GM18520 (cell line): Measurements from ENCODE around the gene ULK4.
"Not testable (repeated sequence)": the region's sequence is repeated elsewhere in the genome, so short reads cannot be mapped to it uniquely, and the experiment has no call there.

Experiments
- ATAC-seq: cut with Tn5 transposase; IDR thresholded peaks from one replicate; pipeline ENCODE4 v1.9.1; 2021; ENCODE audit not compliant: unreplicated experiment

ULK4 gene

DNA sequence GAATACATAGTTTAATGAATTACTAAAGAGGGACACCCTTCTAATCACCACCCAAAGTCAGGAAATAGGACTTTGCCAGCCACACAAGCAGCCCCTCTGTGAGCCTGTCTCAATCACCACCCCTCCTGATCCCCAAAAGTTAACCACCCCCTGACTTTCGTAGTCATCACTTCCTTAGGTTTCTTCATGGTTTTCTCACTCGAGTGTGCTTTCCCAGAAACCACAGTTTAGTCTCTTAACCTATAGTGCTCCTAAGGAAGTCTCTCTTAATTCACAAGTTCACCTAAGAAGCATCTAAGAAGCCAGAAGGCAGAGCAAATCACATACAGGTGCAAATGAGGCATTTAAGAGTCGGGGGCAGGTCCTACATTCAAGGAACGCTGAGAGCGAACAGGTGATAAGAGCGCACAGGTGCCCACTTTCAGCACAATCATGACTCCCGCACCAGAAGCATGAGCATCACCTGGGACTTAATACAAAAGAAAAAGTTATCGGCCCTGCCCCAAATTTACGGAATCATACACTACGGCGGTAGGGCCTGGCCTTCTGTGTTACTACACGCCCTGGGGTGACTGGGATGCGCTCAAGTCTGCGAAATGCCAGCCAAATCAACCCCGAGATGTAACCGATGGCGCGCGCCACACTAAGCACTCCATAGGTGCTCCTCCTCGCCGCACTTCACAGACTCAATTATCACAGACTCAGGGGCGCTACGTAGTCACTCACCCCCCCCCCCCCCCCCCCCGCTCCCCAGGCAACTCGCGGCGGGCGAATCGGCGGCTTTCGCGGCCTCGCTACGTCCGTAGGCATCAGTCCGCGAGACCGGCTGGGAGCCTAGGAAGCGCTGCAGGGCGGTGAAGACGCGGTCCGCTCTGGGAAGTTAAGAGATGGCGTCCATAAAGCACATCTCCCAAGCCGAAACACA, 815 bp downstream of the ULK4 start:
- ATAC-seq = no peak

DNA sequence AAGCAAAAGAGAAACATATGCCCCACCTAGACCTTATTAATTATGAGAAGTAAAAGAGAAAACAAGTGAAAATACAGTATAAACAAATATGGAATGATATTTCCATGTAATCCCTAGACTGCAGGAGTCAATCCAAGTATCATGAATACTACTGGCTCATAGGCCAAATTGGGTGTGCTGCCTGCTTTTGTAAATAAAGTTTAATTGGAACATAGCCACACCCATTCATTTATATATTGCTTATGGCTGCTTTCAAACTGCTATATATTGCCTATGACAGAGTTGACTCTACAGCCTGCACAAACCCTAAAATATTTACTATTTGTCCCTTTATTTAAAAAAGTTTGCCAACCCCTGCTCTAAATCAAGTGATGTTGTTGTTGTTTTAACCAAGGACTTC, 5.3 kb downstream of the ULK4 start:
- no peak for ATAC-seq

DNA sequence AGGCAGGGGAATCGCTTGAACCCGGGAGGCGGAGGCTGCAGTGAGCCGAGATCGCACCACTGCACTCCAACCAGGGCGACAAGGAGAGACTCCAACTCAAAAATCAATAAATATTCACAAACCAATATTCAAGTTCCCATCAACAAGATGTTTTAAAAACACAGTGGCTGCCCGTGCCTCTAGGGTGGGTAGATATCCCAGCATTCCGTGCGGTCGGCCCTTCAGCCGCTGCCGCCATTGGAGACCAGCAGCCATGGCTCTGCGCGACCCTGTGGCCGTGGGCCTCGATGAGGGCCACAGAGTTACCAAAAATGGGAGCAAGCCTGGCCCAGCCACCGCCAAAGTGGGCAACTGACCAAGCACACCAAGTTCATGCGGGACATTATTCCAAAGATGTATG, 6.7 kb downstream of the ULK4 start:
- ATAC-seq = no peak

DNA sequence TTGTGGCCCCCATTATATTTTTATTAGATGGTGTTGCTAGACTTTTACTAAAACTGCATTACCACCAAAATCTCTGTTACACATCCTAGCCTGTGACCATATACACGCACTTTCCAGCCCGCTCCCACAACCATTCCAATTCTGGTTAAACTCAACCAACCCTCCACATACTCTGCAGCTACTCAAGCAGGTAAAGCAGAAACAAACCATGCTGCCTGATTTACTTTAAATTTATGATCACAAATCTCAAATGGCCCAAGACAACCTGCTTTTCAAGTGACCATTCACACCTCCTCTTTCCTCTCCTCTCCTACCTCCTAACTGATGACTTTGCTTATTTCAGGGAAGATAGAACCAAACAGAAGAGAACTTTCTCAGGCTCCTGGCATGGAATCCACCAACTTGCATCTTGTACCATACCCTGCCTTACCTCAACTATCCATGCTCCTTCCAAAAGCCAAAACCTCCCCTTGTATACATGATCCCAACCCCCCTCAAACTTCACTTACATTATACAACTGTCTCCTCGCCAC, 18.5 kb downstream of the ULK4 start:
- ATAC-seq = no peak

DNA sequence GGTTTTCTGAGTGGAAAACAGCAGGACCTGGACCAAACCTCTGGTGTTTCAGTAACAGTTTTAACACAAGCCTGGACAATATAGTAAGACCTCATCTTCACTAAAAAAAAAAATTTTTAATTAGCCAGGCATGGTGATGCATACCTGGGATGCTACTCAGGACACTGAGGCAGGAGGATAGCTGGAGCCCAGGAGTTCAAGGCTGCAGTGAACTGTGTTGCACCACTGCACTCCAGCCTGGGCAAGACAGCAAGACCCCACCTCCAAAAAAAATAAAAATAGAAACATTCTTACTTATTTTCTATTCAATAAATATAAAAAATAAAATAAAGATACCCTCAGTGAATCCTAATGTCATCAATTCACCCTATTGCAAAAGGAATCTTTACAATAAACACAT, 21.5 kb downstream of the ULK4 start:
- no peak for ATAC-seq

DNA sequence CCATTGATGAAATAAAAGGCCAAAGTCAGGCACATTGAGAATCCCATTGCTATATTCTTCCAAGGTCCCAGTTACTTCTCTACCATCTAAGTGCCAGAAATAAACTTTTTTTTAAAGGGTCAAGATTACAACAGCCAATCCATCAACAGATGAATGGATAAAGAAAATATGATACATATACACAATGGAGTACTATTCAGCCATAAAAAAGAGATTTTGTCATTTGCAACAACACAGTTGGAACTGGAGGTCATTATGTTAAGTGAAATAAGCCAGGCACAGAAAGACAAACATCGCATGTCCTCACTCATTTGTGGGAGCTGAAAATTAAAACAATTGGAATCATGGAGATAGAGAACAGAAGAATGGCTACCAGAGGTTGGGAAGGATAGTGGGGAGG, 25.5 kb downstream of the ULK4 start:
- no peak for ATAC-seq

DNA sequence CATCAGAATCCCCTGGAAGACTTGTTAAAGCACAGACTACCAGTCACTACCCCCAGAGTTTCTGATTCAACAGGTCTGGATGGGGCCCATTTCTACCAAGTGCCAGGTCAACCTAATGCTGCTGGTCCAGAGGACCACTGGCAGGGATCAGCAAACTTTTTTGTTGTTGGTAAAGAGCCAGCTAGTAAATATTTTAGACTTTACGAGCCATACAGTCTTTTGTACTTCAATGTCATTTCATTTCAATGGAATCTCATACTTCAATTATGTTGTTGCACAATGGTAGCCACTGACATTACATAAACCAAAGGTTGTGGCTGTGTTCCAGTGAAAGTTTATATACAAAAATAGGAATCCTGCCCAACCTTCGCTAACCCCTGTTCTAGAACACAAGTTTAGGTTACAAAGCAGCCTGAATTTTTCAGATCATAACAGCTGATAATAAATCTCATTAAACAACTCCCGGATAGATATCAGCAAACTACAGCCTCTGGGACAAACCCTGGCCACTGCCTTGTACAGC, 28.7 kb downstream of the ULK4 start:
- no peak for ATAC-seq

DNA sequence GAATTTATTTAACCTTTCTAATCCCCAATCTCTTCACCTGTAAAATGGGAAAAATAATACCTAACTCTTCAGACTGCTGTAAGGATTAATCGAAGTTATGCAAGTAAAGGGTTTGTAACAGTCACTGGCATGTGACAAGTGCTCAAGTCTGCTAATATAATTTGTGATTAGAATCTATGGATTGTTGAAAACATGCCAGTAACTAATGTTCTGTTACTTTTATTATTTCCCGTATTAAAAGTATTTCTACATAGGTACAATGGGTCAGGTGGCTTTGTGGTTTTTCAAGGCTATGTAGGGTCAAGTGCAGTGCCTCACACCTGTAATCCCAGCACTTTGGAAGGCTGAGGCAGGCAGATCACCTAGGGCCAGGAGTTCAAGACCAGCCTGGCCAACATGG, 29.4 kb downstream of the ULK4 start:
- no peak for ATAC-seq

DNA sequence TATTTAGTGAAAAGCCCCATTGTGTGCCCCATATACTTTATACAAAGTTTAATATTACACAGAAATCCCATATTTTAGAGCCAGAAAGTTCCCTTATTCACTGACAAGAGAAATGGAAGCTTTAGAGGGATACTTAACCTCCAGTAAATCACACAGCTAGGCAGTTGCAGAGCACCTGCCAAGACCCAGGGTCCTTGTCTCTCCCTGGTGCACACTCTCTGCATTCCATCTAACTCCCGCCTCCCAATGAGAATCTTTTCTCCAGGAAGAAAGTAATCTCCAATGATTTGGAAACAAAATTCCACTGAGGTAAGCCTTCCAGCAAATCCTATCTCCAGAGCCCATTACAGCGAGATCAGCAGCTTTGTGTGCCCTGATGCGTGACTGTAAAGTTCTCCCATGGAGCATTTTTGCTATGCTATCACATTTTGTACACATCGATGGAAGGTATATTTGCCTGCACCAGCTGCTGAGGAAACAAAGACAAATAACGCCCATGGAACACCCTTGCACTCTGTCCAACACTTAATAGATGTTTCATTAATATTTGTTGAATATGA, 41.4 kb downstream of the ULK4 start:
- ATAC-seq = no peak

DNA sequence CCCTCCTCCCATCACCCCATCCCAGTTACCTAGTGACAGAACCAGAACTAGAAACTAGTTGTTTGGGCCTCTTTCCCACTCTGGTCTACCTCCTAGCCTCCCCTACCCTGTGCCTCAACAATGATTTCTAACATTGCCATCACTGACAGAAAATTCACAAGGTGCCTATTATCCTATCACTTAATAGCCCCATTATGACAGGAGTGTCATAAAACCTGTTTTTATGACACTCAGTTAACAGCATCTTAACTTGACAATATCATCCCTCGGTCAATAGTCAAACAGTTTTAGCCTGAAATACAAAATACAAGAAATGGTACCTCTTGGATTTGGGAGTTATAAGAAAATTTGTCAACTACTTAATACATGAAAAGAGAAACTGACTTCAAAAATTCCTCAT, 46.5 kb downstream of the ULK4 start:
- ATAC-seq = no peak

DNA sequence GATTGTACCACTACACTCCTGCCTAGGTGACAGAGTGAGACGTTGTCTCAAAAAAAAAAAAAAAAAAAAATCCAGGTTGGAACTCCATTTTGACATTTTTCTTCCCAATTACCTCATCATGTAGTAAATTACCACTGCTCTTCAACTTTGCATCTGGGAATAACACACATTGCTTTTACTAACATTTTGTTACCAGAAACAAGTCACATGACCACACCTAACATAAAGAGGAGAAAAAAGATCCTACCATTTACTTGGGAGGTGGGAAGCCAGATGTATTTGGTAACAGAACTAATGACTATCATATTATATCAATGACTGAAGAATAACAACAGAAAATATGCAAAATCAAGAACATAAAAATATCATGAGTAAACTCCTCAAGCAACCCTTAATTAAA, 49.6 kb downstream of the ULK4 start:
- no peak for ATAC-seq

DNA sequence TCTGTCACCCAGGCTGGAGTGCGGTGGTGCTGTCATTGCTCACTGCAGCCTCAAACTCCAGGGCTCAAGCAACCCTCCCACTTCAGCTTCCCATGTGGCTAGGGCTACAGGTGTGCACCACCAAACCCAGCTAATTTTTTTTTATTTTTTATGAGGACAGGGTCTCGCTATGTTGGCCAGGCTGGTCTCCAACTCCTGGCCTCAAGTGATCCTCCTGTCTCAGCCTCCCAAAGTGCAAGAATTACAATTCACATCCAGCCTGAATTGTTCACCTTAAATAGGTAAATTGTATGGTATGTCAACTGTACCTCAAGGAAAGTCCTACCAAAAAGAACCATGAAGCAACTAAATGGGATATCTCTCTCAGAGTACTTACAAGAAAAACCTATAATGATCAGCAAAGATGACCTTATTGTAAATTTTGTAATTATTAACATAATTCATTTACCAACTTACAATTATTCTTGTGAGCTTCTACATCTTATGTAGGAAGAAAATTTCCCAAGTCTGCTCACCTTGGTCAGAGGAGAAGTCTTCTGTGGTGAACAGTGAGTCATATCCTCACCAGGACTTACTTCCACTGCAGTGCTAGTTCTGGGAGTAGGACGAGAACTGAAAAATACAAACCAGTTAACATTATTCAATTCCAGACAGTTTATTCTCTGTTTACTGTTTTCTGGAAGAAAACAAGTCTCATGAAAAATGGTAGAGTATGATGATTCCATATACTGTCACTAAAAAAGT, 54.4 kb downstream of the ULK4 start:
- ATAC-seq = no peak

DNA sequence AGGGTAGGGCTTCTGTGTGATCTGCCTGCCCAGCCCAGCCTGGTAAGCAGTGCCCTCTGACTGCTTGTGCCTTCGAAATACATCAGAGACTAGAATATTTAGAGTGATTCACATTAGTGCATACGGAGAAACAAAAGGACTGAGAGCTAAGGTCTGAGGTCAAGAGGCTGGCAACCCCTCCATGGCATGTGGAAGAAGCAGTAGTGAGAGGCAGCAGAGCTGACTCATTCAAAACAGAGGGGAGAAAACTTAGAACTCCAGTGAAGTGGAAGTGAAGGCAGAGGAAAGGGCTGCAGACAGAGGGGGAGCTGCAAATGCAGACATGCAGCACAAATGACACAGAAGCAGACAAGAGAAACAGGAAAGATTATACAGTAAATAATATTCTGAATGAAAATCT, 61.6 kb downstream of the ULK4 start:
- ATAC-seq = no peak

DNA sequence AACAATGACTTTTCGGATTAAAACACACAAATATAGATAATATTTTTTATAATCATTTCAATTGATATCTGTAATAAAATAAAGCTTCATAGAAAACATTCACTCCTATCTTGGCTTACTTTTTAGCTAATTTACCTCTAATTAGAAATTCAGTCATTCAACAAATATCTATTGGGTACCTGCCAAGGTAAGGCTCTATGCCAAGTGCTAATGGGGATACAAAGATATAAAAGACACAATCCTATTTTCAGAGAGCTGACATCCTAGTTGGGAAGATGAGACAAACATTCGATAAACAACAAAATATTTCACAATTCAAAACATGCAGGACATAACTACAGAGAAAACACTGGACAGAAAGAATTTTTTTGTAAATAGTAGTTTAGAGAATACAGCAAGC, 63.3 kb downstream of the ULK4 start:
- ATAC-seq = no peak

DNA sequence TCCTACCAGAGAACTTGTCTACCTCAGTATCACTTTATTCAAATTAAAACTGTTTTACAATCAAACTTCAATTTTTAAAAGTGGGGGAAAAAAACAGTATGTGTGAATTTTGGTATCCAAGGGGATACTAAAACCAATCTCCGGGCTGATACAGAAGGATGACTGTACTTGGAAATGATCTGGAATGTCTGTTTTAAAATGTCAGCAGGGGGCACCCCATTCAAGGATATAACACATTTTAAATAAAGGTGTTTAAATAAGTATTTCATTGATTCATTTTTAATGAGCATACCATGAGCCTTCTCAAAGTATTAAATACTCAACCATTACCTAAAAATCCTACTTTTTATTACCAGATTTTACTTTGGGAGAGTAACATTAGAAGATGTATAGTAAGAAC, 67.9 kb downstream of the ULK4 start:
- no peak for ATAC-seq

DNA sequence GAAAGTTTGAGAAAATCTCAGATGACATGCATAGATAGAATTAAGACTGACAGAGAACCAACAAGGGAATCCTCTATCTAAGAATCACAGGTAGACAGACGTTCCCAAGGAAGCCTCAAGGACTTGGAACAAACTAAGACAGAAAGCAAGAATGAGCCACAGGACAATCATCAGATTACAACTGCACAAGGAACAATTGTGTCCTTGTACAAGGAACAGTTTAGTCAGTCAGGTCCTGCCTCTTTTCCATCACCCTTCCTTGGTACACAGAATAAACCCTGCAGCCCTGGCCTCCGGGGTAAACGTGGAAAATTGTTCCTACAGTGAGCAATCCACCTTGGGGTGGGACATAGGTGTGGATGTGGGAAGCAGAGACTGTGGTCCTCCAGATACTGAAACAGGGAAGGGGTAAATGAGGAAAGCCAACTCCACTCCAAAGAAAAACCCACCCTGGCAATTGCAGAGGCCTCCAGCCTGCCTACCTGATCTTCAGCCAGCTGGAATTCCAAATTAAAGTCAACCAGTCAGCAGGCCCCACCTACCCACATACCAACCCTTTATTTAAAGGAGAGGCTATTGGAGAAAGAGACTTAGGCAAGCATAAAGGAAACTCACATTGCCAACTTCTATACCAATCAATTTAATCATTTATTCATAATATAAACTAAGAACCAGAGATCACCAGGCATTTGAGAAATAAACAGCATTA, 73.4 kb downstream of the ULK4 start:
- ATAC-seq = no peak

DNA sequence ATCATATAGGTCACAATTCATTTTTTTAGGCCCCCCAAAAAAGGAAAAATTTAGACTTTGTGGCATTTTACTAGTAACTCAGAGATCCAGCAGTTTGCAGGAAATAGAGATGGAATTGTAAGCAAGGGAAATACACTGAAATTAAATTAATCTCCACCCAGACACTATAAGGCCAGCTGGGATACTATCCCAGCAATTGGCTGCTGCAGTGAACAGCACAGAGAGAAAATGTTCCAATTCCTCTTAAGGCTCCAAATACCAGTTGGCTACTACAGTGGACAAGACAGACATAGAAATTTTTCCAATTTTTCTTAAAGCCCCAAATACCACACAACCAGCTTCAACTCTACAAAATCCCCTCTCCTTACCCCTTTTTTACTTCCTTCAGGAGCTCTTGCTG, 78.9 kb downstream of the ULK4 start:
- no peak for ATAC-seq

DNA sequence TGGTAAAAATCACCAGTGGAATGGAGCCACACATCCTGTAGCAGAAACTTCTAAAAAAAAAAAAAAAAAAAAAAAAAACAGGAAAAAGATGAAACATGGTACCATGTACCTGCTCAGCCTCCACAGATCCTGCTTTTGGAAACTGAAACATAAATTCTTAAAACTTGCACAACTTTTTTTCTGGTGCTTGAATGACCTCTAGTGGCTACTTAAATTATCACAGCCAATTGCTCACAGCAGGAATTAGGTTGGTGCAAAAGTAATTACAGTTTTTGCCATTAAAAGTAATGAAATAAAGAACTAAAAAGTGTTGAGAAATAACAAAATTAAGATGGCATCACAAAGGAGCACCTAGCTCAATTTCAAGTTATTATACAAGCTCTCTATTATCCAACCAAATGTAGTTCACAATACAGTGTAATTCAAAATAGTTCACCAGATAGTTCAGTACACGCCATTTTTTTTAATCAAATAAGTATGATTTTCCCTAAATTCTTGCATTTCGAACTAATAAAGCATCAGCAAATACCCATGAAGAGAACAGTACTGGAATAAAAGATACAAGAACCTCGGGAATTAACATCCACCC, 80.6 kb downstream of the ULK4 start:
- no peak for ATAC-seq

DNA sequence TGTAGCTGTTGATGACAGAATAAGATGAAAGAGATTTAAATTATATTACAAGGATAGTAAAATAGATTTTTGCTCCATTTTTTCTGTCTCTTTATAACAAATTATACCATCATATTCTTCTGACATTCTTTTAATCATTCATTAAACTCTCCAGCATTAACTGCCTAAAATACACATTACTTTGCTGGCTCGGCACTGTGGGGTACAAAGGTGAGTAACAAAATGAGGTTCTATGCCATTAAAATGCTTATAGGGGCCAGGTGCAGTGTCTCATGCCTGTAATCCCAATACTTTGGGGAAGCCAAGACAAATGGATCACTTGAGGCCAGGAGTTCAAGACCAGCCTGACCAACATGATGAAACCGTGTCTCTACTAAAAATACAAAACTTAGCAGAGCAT, 81.5 kb downstream of the ULK4 start:
- no peak for ATAC-seq

DNA sequence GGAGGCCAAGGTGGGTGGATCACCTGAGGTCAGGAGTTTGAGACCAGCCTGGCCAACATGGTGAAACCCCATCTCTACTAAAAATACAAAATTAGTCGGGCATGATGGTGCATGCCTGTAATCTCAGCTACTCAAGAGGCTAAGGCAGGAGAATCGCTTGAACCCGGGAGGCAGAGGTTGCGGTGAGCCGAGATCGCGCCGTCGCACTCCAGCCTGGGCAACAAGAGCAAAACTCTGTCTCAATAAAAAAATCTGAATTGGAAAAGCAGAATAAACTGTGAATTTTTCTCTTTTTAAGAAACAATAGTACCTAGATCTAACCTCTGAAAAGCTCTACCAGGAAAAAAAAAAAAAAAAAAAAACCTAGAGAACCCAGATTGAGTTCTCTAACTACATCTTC, 84.2 kb downstream of the ULK4 start:
- ATAC-seq = not testable (repeated sequence)

DNA sequence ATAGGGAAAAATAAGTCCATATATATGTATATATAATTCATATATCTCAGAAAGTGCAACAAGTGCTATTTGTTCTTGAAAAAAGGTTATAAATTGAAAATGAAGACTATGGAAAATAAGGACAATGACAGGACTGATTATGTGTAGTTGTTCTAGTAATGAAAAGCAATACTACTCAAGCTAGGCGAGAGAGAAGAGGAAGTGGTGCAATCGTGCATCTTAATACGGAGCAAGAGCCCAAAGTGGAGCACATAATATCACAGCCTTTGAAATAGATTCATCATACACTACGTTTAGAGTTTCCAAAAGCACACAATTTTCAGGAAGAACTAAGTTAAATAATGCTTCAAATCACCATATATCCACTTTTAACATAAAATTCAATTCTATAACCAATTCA, 87.9 kb downstream of the ULK4 start:
- no peak for ATAC-seq
